GM23338 (cell line): ENCODE measurements around the gene UVRAG. TPM values are rescaled to one million over a fixed set of nuclear protein-coding genes. Genes with fewer than 3 reads are reported as not detected.

Source experiments
- ATAC-seq: fragments of 200-7000 bp; cut with Tn5 transposase; 3 replicates; pipeline ENCODE4 v1.9.1; 2020
- DNase-seq: peaks from one replicate; pipeline ENCODE4 v3.0.0-alpha.2; 2015; ENCODE audit warnings: low spot score
- H2AFZ ChIP-seq: fragments of 200-600 bp; sonication (generic); 2 replicates; pipeline ENCODE4 v1.8.0; 2016; ENCODE audit warnings: antibody characterized with exemption, mild to moderate bottlenecking, moderate library complexity
- H3F3A ChIP-seq: fragments of 200-600 bp; sonication (generic); replicated peaks from 2 replicates; pipeline ENCODE4 v1.8.0; 2017; ENCODE audit warnings: antibody characterized with exemption, mixed run types, low read depth
- H3K27ac ChIP-seq: fragments of 200-600 bp; sonication (generic); 2 replicates; pipeline ENCODE4 v1.6.1; 2016; ENCODE audit warnings: low read depth
- H3K27me3 ChIP-seq: fragments of 200-600 bp; sonication (generic); 2 replicates; pipeline ENCODE4 v1.8.0; 2016; ENCODE audit warnings: mild to moderate bottlenecking, mixed run types, moderate library complexity; ENCODE audit not compliant: insufficient read depth
- H3K36me3 ChIP-seq: fragments of 200-600 bp; sonication (generic); 2 replicates; pipeline ENCODE4 v1.8.0; 2016; ENCODE audit warnings: mild to moderate bottlenecking; ENCODE audit not compliant: insufficient read depth
- H3K4me1 ChIP-seq: fragments of 200-600 bp; sonication (generic); 2 replicates; pipeline ENCODE4 v1.8.0; 2016; ENCODE audit warnings: mild to moderate bottlenecking, moderate library complexity; ENCODE audit not compliant: insufficient read depth
- H3K4me2 ChIP-seq: fragments of 200-600 bp; sonication (generic); 2 replicates; pipeline ENCODE4 v1.7.1; 2017; ENCODE audit warnings: mixed run types
- H3K4me3 ChIP-seq: fragments of 200-600 bp; sonication (generic); 2 replicates; pipeline ENCODE4 v1.6.1; 2016; ENCODE audit warnings: mixed run types
- H3K79me2 ChIP-seq: fragments of 200-600 bp; sonication (generic); replicated peaks from 2 replicates; pipeline ENCODE4 v1.8.0; 2017; ENCODE audit warnings: mild to moderate bottlenecking; ENCODE audit not compliant: insufficient read depth
- H3K9me2 ChIP-seq: fragments of 200-600 bp; sonication (generic); 2 replicates; pipeline ENCODE4 v1.8.0; 2017; ENCODE audit not compliant: insufficient read depth
- H4K20me1 ChIP-seq: fragments of 200-600 bp; sonication (generic); replicated peaks from 2 replicates; pipeline ENCODE4 v1.8.0; 2017; ENCODE audit warnings: mild to moderate bottlenecking; ENCODE audit not compliant: insufficient read depth
- H3K27ac Mint-ChIP-seq: 2 replicates; pipeline ENCODE4 v1.8.0; 2020; ENCODE audit warnings: inconsistent platforms, mild to moderate bottlenecking, moderate library complexity, mixed read lengths
- H3K27me3 Mint-ChIP-seq: 3 replicates; pipeline ENCODE4 v1.8.0; 2022; ENCODE audit warnings: low read depth, mild to moderate bottlenecking, moderate library complexity, mixed read lengths, inconsistent platforms; ENCODE audit not compliant: insufficient read depth, poor library complexity
- H3K36me3 Mint-ChIP-seq: 3 replicates; pipeline ENCODE4 v1.8.0; 2021; ENCODE audit warnings: low read depth, mild to moderate bottlenecking, inconsistent platforms, moderate library complexity, mixed read lengths
- H3K4me1 Mint-ChIP-seq: 3 replicates; pipeline ENCODE4 v1.8.0; 2020; ENCODE audit warnings: mild to moderate bottlenecking, inconsistent platforms, mixed read lengths
- H3K4me3 Mint-ChIP-seq: 3 replicates; pipeline ENCODE4 v1.8.0; 2021; ENCODE audit warnings: moderate library complexity, mild to moderate bottlenecking, inconsistent platforms, mixed read lengths
- H3K9me3 Mint-ChIP-seq: 3 replicates; pipeline ENCODE4 v1.8.0; 2020; ENCODE audit warnings: moderate library complexity, mild to moderate bottlenecking, inconsistent platforms, mixed read lengths
- CREB1 ChIP-seq: fragments of 250-450 bp; sonication (Bioruptor Pico); IDR thresholded peaks from 2 replicates; pipeline ENCODE4 v1.5.0; 2020; ENCODE audit warnings: low read depth, mild to moderate bottlenecking, moderate library complexity
- CTCF ChIP-seq, 2 experiments: fragments of 200-600 bp in 1 of 2; sonication (generic) in 1 of 2; conservative IDR thresholded peaks; 2 replicates each; pipeline versions ENCODE4 v1.5.1 to v1.6.1; 2016 to 2017; ENCODE audit warnings: antibody characterized with exemption in 2 of 2, low read depth in 2 of 2, mild to moderate bottlenecking in 2 of 2, moderate library complexity in 1 of 2
- EZH2 ChIP-seq: fragments of 200-600 bp; sonication (generic); IDR thresholded peaks from one replicate; pipeline ENCODE4 v1.8.0; 2017; ENCODE audit warnings: antibody characterized with exemption, mild to moderate bottlenecking, low read depth; ENCODE audit not compliant: unreplicated experiment
- EZH2phosphoT487 ChIP-seq: fragments of 200-600 bp; sonication (generic); IDR thresholded peaks from one replicate; pipeline ENCODE4 v1.8.1; 2018; ENCODE audit warnings: antibody characterized with exemption; ENCODE audit not compliant: unreplicated experiment
- JUNB ChIP-seq: IDR thresholded peaks from one replicate; pipeline ENCODE4 v1.6.1; 2016; ENCODE audit warnings: antibody characterized with exemption; ENCODE audit not compliant: unreplicated experiment
- NANOG ChIP-seq: IDR thresholded peaks from 2 replicates; pipeline ENCODE4 v1.6.1; 2016; ENCODE audit warnings: antibody characterized with exemption, borderline replicate concordance
- POLR2AphosphoS5 ChIP-seq: IDR thresholded peaks from 2 replicates; pipeline ENCODE4 v1.6.1; 2016; ENCODE audit warnings: antibody characterized with exemption, low read depth
- STAT1 ChIP-seq: IDR thresholded peaks from one replicate; pipeline ENCODE4 v1.6.1; 2016; ENCODE audit warnings: antibody characterized with exemption; ENCODE audit not compliant: unreplicated experiment
- ZNF114 ChIP-seq: fragments of 250-450 bp; sonication (Bioruptor Pico); IDR thresholded peaks from 2 replicates; pipeline ENCODE4 v1.5.0; 2020; ENCODE audit warnings: mild to moderate bottlenecking, moderate library complexity
- ZNF331 ChIP-seq: fragments of 250-450 bp; sonication (Bioruptor Pico); IDR thresholded peaks from 2 replicates; pipeline ENCODE4 v1.5.0; 2020; ENCODE audit warnings: low read depth, mild to moderate bottlenecking, moderate library complexity
- ZNF462 ChIP-seq: fragments of 250-450 bp; sonication (Bioruptor Pico); IDR thresholded peaks from 2 replicates; pipeline ENCODE4 v1.5.0; 2020; ENCODE audit warnings: mild to moderate bottlenecking, moderate library complexity
- polyA plus RNA-seq: library from polyadenylated mRNA; unstranded; fragments of >200 nt; fragmentation: Nextera tagmentation; extraction: Ambion mirVana; gene quantifications from 2 replicates; pipeline ENCODE4 v1.2.1, GENCODE V29; 2016
- total RNA-seq: library from RNA; depleted of rRNA; stranded (reverse); fragments of >200 nt; shearing (Covaris generic); gene quantifications from 2 replicates; pipeline ENCODE4 v1.2.3, GENCODE V29; 2014

The UVRAG gene
- total and polyA plus RNA-seq, 2 experiments from 2014 or later, result 15.3 to 17.4 TPM

- no peaks in the 10 kb centered on the region for H3K27me3 ChIP-seq
- Mint-ChIP-seq H3K36me3 (peaks cover 6% of the 10 kb centered on the region; the same call in 1 of the 3 replicates), H3K4me1 (no peaks in the 10 kb centered on the region), H3K27me3 (peaks cover 2% of the 10 kb centered on the region), H3K9me3 (no peaks in the 10 kb centered on the region; the same call in 2 of the 3 replicates), H3K4me3 (no peak overlapping the region), H3K27ac (no peak overlapping the region)
- no peak for DNase-seq
- H3K4me2 ChIP-seq, result no peak overlapping the region
- no peak for ATAC-seq
- no peaks in the 10 kb centered on the region for H3K4me1 ChIP-seq
- H4K20me1 ChIP-seq, result no peaks in the 10 kb centered on the region
- no peak overlapping the region for H3K4me3 ChIP-seq
- H3K36me3 ChIP-seq, result no peaks in the 10 kb centered on the region
- H3K79me2 ChIP-seq, result 0 out of 2 replicates have a peak, but pooled peaks cover 6% of the 10 kb centered on the region
- H2AFZ ChIP-seq, result no peak overlapping the region
- TF ChIP-seq ZNF114 (CRISPR knock-in tag) (no peak), STAT1 (no peak), CREB1 (CRISPR knock-in tag) (no peak), POLR2AphosphoS5 (no peak), EZH2phosphoT487 (no peak), NANOG (no peak)
- no peaks in the 10 kb centered on the region for H3K9me2 ChIP-seq
- H3K27ac ChIP-seq, result no peak overlapping the region
- H3F3A ChIP-seq, result no peaks in the 10 kb centered on the region
These were observed 43.0 kb downstream of the UVRAG start for GRCh38 chr11:75858042-75858441.

- no peaks in the 10 kb centered on the region for H3K4me1 ChIP-seq
- Mint-ChIP-seq H3K9me3 (no peaks in the 10 kb centered on the region; the same call in 2 of the 3 replicates), H3K27ac (no peak overlapping the region), H3K4me3 (no peak overlapping the region), H3K4me1 (no peaks in the 10 kb centered on the region), H3K36me3 (peaks cover 6% of the 10 kb centered on the region; the same call in 1 of the 3 replicates), H3K27me3 (peaks cover 2% of the 10 kb centered on the region)
- H3K27me3 ChIP-seq, result no peaks in the 10 kb centered on the region
- no peaks in the 10 kb centered on the region for H3K36me3 ChIP-seq
- H4K20me1 ChIP-seq, result no peaks in the 10 kb centered on the region
- no peaks in the 10 kb centered on the region for H3K9me2 ChIP-seq
- H2AFZ ChIP-seq, result no peak overlapping the region
- H3F3A ChIP-seq, result no peaks in the 10 kb centered on the region
- no peak overlapping the region for H3K27ac ChIP-seq
- H3K4me2 ChIP-seq, result no peak overlapping the region
- H3K4me3 ChIP-seq, result no peak overlapping the region
- no peak for ATAC-seq
- DNase-seq, result no peak
- H3K79me2 ChIP-seq, result 0 out of 2 replicates have a peak, but pooled peaks cover 6% of the 10 kb centered on the region
- no peak for TF ChIP-seq ZNF331 (CRISPR knock-in tag)
- no peak for TF ChIP-seq CTCF (conservative IDR thresholded peaks at IDR 0.05; ENCODE audit: low read depth in 2 of 2)
- no peak for TF ChIP-seq EZH2
- no peak for TF ChIP-seq NANOG
- TF ChIP-seq POLR2AphosphoS5, result no peak
- no peak for TF ChIP-seq JUNB
- TF ChIP-seq ZNF462 (CRISPR knock-in tag), result no peak
- no peak for TF ChIP-seq EZH2phosphoT487
These were observed 43.6 kb downstream of the UVRAG start for GRCh38 chr11:75858613-75859012.
